GM19025 (cell line): Measurements from ENCODE around the gene C1QL4.

Experiments used
- ATAC-seq: cut with Tn5 transposase; IDR thresholded peaks from one replicate; pipeline ENCODE4 v1.9.1; 2021; ENCODE audit warnings: mild to moderate bottlenecking, low read depth, moderate library complexity; ENCODE audit not compliant: unreplicated experiment

Gene C1QL4

GRCh38 chr12:49348781-49349180 lies 11.8 kb upstream of the C1QL4 start:
- no peak for ATAC-seq

DNA sequence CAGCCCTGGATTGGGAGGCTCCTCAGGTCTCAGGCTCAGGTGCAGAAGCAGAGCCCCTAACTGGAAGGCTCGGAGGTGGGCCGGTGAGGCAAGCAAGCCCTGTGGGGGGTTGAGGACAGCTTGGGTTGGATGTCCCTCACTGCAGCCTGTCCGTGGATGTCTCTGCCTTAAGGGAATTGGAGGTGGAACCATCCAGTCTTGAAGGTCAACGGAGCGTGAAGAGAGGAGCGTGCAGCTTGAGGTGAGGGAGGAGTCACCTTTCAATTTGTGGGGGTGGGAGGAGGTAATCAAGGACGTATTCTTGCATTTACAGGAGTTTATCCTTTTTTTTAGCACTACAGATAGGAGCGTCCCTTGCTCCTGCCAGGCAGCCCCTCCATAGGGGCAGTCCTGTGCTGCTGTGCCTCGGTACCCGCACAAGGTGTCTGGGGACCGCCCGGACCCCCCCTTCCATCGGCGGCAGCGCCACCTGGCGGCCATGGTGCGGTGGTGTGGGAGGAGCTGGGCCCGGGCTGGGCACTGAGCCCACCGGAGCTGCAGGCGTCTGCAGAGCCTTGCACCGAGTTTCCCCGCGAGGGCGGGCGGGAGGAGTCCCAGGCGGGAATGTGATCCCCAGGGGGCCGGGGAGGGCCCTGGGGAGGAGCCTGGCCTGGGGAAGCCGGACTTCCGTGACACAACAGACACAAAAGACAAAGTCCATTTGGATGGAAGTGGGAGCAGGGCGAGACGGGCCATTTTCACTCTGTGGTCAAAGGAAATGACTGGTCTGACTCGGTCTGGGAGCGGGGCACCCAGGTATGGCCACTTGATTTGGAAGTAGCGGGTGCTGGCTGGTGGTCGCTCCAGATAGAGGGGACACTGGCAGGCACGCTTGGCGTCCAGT lies 10.6 kb upstream of the C1QL4 start:
- ATAC-seq = no peak

DNA sequence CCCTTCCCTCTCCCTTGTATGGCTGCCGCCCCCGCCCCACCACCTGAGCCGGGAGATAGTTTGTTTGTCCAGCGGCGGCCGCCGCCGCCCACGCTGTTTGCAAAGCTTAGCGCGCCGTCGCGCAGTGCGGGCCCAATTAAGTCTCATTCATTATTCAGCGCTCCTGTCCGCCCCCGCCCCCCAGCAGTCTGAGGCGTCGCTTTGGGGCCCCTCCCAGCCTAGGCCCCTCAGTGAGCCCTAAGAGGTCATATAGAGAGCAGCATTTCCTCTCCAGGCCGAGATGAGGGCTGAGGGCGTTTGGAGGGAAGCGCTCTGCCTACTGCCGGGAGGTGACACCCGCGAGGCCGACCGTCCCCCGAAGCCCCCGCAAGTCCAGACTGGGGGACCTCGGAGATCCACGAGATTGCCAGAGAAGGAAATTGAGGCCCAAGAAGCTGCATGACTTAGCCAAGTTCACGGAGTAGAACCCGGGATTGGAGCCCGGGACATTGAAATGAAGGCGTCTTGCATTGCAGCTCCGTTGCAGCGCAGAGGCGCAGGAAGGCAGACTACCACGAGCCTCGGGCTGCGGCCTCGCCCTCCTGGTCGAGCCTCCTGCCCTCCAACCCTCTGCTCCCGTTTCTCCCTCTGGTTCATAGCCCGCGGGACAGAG lies 9.8 kb upstream of the C1QL4 start, which contains the start of gene DNAJC22:
Gene DNAJC22, plus strand, starts transcription at position 230 of the 652 bp plus-strand sequence. CDS start 1,985 bp downstream, outside the sequence.
- ATAC-seq = no peak

GRCh38 chr12:49345825-49346658 lies 9.1 kb upstream of the C1QL4 start:
- ATAC-seq = no peak

- no peak for ATAC-seq
Observed at GRCh38 chr12:49345051-49345824, 8.2 kb upstream of the C1QL4 start.

- ATAC-seq = no peak
Observed at GRCh38 chr12:49344486-49345050, 7.6 kb upstream of the C1QL4 start.

DNA sequence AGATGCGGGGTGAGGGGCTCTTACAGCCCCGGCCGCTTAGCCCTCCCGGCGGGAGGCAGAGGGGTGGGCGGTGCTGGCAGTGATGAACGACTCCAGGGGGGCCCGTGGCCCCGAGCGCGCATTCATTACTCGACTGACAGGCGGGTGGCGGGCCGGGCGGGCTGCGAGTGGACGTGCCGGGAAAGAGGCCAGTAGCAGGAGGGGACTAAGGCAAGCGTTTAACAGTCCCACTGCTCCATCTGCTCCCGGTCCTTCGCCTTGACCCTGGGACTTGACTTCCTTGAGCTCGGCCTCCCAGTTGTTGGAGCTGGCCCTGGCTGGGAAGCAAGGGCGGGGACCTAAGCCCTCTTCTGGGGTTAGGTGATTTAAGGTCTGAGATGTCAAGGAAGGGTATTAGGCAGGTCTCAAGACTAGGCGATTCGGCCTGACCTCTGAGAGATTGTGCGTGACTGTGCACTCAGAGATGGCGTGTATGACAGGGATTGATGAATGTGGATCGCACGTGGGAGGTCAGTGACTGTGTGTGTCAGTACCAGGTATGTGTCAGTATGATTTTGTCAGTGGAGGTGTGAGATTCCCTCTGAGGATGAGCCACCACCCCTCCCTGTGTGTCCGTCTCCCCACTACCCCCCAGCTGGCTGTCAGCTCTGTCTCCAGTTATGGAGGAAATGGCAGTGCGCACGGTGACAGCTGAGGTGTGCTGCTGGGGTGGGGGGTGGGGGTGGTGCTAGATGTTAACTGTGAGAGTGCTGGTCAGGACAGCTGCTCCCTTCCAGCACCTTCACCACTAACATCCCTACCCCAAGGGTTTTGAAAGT lies 6.1 kb upstream of the C1QL4 start:
- no peak for ATAC-seq

GRCh38 chr12:49342066-49342913 lies 5.3 kb upstream of the C1QL4 start:
- peak; percentile 37 for ATAC-seq

DNA sequence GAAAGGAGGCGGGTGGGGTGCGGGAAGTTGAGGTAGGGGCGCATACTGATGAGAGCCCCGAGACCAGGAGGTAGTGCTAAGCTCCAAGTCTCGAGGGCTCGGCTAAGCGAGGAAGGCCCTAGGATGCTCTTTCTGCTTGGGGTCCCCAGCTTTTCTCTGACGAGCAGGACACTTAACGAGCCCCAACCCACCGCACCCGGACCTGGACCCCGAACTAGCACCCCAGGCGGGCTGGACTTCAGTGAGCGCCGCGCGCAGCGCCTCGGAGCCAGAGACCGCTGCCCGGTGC lies 4.7 kb upstream of the C1QL4 start:
- ATAC-seq = no peak

GRCh38 chr12:49340971-49341776 lies 4.2 kb upstream of the C1QL4 start:
- no peak for ATAC-seq

DNA sequence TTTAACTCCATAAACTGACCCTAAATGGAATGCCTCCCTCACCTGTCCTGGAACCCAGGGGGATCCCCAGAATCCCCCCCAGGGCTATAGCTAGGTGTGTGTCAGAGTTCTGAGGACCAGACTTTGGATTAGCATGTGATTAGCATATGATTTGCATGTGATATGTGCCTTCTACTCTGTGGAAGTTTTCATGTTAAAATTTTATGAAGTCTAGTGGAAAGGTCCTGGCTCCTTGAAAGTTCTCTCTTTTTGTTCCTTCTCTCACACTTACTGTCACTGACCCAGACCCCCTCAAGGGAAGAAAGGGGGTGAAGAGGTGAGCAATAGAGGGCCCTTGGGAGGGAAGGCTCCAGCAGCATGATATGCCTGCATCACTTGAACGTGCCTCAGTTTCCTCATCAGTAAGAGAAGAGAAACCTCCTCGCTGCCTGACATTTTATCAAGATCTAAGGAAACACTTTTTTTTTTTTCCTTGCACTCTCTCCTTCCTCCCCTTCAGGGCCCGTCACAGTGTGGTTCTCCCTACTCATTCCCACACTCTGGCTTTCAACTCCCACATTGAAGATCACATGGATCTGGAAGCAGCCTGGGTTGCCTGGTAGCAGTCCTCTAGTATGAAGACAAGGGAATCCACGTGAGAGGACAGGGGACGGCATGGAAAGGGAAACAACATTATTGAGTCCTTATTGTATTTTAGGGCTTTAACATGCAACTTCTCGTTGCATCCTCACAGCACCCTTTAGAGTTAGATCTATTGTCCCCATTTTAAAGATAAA lies 3.3 kb upstream of the C1QL4 start:
- no peak for ATAC-seq

GRCh38 chr12:49339464-49339861 lies 2.5 kb upstream of the C1QL4 start:
- ATAC-seq = no peak

DNA sequence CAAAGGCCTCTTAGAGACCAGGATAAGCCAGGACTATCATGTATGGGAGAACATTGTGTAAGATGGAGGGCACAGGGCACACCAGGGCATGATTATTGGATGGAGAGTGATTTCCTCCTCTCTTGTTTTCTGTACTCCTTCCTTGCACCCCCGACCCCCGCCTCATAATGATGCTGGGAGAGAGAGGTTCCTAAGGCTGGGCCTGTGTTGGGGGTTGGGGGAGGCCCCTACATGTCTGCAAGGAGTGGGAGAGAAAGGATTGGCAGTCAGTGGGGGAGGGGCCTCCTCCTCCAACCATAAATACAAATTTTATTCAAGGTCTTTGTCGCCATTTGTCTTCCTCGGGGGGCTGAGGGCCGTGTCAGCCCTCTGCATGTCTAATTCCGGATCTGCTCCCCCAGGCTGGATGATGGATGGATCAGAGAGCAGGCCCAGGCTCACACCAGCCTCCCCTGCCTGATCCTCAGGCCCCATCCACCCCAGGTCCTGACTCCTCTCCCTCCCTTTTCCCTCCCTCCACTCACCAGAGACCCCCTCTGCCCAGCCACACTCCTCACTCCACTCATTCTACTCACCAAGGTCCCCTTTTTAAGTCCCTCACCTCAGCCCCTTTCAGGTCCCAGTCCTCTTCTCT lies 2.0 kb upstream of the C1QL4 start:
- ATAC-seq = no peak

DNA sequence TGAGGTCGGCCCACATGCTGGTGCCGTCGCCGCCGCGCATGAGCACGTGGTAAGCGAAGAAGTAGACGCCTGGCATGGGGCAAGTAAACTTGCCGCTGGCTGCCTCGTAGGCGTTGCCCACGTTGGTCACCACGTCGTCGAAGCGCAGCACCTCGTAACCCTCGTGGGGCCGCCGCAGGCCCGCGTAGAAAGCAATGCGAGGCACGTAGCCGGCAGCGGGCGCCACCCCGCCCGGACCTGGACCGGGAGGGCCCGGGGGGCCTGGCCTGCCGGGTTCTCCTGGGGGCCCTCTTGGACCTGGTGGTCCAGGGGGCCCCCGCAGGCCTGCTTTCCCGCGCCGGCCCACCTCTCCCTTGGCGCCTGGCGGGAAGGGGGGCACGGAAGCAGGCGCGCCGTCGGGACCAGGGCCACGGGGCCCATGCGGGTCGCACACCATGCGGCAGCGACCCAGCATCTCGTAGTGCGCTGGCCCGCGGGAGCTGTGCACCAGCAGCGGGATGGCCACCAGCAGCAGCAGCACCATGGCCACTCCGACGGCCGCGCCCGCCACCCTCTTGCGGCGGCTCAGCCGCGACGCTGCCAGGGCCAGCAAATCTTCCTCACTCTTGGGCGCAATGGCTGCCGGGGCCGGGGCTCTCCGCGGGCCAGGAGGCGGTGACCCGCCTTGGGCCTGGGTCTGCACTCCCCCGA lies 888 bp downstream of the C1QL4 start:
- no peak for ATAC-seq

DNA sequence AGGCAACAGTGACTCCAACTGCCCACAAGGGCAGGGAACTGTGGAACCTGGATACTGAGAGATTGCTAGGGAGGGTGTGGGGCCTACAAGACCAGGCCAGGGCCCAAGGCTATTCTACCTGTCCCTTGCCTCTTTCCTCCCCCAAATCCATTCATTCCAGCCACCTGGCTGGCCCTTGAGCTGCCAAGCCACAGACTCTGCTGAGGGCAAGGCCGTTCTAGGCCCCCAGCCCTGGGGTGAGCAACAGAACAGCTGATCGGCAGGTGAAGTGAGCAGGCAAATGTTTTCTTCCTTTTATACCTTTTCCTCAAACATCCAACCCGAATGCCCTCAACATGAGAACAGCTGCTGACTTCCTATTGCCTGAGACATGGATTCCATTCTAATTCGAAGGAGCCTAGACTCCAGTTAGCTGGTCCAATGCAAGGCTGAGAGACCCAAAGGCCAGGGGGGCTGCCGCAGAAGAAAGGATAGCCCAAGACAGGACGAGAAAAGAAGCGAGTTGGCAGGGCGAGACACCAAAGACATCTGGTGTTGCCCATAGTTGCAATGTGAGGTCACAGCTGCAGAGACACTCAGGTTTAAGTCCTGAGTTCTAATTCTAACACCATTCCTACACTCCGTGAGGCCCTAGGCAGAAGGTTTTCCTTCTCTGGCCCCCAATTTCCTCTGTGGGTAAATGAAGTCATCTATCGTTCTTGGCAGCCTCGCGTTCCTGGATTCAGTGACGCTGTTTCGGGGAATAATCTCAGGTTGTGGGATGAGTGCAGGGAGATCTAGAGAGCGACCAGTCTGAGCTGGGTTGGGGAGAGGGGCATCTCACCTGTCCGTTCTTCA lies 1.7 kb downstream of the C1QL4 start:
- no peak for ATAC-seq
